ENCODE measurements around the gene FEM1B. TPM values are rescaled to one million over a fixed set of nuclear protein-coding genes. Genes with fewer than 3 reads are reported as not detected.

Gene FEM1B
- total and polyA plus RNA-seq, 2 of the 8 experiments (the other 6 are each of a cell fraction or from before 2014, with no cell fraction given), result 36.1 to 83.8 TPM

DNA sequence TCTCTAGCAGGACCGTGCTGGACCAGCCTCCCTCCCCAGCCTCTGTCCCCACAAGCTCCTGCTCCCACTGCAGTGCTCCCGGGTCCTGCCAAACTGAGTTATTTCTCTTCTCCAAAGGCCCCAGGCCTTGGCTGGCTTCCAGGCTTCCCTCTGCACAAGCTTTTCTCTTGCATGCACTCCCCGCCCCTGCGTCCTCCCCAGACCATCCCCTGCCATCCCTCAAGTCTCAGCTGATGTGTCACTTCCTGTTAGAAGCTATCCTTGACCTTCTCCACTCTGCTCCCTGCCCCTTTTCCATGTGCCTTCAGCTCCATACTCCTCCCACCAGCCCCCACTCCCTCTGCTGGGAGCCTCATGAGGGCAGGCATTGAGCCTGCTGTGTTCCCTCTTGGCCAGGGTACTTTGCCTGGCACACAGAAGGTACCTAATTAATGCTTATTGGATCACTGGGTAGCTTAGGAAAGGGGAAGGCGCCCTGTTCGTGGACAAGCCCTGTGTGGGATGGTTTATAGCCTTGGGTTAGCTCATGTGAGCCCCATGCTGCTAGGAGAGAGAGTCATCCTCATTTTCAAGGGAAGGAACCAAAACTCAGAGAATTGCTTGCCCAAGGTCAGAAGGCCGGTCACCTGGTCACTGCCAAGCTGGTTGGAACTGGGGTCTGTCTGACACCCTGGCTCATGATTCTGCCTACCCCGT is 56.4 kb downstream of the FEM1B start:
- no peaks in the 10 kb centered on the region for H3K27me3 ChIP-seq (replicated peaks in 1 of 4; ENCODE audit: control insufficient read depth in 3 of 4, extremely low read depth in 1 of 4, insufficient read depth in 3 of 4, low read length in 3 of 4)
- H3K79me2 ChIP-seq (ENCODE audit: control insufficient read depth in 1 of 2, insufficient read depth in 2 of 2, low read length in 2 of 2), result no peaks in the 10 kb centered on the region
- 83% methylated on average over 8 of the region's 8 CpGs; no CpG with 5 or more reads in 1 of the 2 experiments for WGBS, 2 experiments (ENCODE audit: extremely low coverage in 1 of 2, insufficient coverage in 1 of 2, insufficient read length in 1 of 2, insufficient replicate concordance in 2 of 2, low coverage in 1 of 2, low lambda C conversion rate in 2 of 2, missing lambda C conversion rate in 1 of 2)
- no peak overlapping the region for H3K4me2 ChIP-seq (ENCODE audit: insufficient read depth in 1 of 2, low read depth in 2 of 2, low read length in 2 of 2)
- no peak overlapping the region for H3K23ac ChIP-seq (ENCODE audit: insufficient read length)
- H3K4ac ChIP-seq (replicated peaks; ENCODE audit: insufficient read length, low read depth, low read length), result no peak overlapping the region
- DNase-seq (ENCODE audit: low read depth in 1 of 2, low spot score in 2 of 2) (no peak), FAIRE-seq (no peak)
- no peak overlapping the region for H2BK5ac ChIP-seq (ENCODE audit: low read depth, low read length)
- H2BK15ac ChIP-seq (ENCODE audit: low read length), result no peak overlapping the region
- H4K5ac ChIP-seq (ENCODE audit: insufficient read length, low read depth, low read length), result no peak overlapping the region
- POLR2A ChIA-PET (ENCODE audit: partially characterized antibody), result interaction anchor here (0.7 to 2.2 kb wide), 2 partner anchors 13 to 56 kb away, joined by 3 to 5 read pairs; partner anchors contain the start of gene FEM1B
- H4K20me1 ChIP-seq (replicated peaks in 1 of 2; ENCODE audit: control insufficient read depth in 1 of 2, insufficient read depth in 2 of 2, low read length in 2 of 2), result no peaks in the 10 kb centered on the region
- CTCF ChIA-PET (ENCODE audit: partially characterized antibody), result interaction anchor here (0.6 to 3.8 kb wide), 15 partner anchors 10 to 447 kb away, joined by 3 to 15 read pairs (median 5); no protein-coding TSS in a partner anchor
- H4K8ac ChIP-seq (ENCODE audit: extremely low read depth, insufficient read depth, low read length), result no peak overlapping the region
- no peaks in the 10 kb centered on the region for H3K9me3 ChIP-seq (ENCODE audit: insufficient read depth in 2 of 2, low read depth in 1 of 2, low read length in 1 of 2)
- TF ChIP-seq CBX8 (IDR thresholded peaks at IDR 0.05; ENCODE audit: borderline replicate concordance, low read depth, low read length) (no peak), NRF1 (IDR thresholded peaks at IDR 0.05; ENCODE audit: low read depth, low read length) (no peak), KDM4A (IDR thresholded peaks at IDR 0.05; ENCODE audit: low read depth, low read length, severe bottlenecking) (no peak)
- H3K27ac ChIP-seq (ENCODE audit: low read depth, low read length), result no peak overlapping the region
- H4K91ac ChIP-seq (replicated peaks; ENCODE audit: insufficient read length, low read length), result peak overlapping the region; percentile 38
- H3K4me3 ChIP-seq (ENCODE audit: extremely low read depth in 1 of 4, insufficient read depth in 2 of 4, low read depth in 3 of 4, low read length in 4 of 4), result no peak overlapping the region
- H3K56ac ChIP-seq (replicated peaks; ENCODE audit: insufficient read length, low read depth, low read length), result no peak overlapping the region
- H2BK20ac ChIP-seq (ENCODE audit: low read length), result no peak overlapping the region
- no peak overlapping the region for H2AFZ ChIP-seq (ENCODE audit: low read length)
- H3K18ac ChIP-seq (ENCODE audit: extremely low read depth, low read length), result no peak overlapping the region
- no peak overlapping the region; the same call in 1 of the 2 replicates for H2BK12ac ChIP-seq (ENCODE audit: low read depth, low read length)
- no peak overlapping the region for H2AK5ac ChIP-seq (ENCODE audit: low read depth, low read length)
- no peak overlapping the region for H3K9ac ChIP-seq (replicated peaks in 1 of 4; ENCODE audit: extremely low read depth in 1 of 4, low read depth in 3 of 4, low read length in 3 of 4)
- H3K79me1 ChIP-seq (ENCODE audit: low read depth, low read length), result no peaks in the 10 kb centered on the region
- H3K23me2 ChIP-seq (ENCODE audit: low read depth, low read length), result 0 out of 2 replicates have a peak, but pooled peaks cover 2% of the 10 kb centered on the region
- peaks cover 2 to 11% (median 8%) of the 10 kb centered on the region in 4 experiments for H3K4me1 ChIP-seq (replicated peaks in 1 of 4; ENCODE audit: control insufficient read depth in 3 of 4, insufficient read depth in 4 of 4, low read length in 3 of 4)
- H3K14ac ChIP-seq (ENCODE audit: insufficient read length), result no peak overlapping the region
- no peaks in the 10 kb centered on the region for H3K36me3 ChIP-seq (ENCODE audit: control insufficient read depth in 2 of 4, insufficient read depth in 4 of 4, low read length in 3 of 4)
- H2BK120ac ChIP-seq (replicated peaks; ENCODE audit: low read depth, low read length), result no peak overlapping the region

Measured in H1 (cell line).